RWPE2 (cell line): ENCODE measurements around the gene ZNF436.
"Not testable (repeated sequence)": the region's sequence is repeated elsewhere in the genome, so short reads cannot be mapped to it uniquely, and the experiment has no call there.

Experiments used
- ATAC-seq: fragments of 200-7000 bp; cut with Tn5 transposase; 3 replicates; pipeline ENCODE4 v1.9.1; 2021; ENCODE audit warnings: low read depth
- DNase-seq: peaks from one replicate; pipeline ENCODE4 v3.0.0-alpha.2; 2020; ENCODE audit warnings: low spot score
- H3K27ac ChIP-seq: fragments of 450-650 bp; 2 replicates; pipeline ENCODE4 v1.5.1; 2017; ENCODE audit warnings: mild to moderate bottlenecking; ENCODE audit not compliant: poor library complexity, severe bottlenecking
- H3K27me3 ChIP-seq: fragments of 250-450 bp; sonication (Bioruptor Pico); 2 replicates; pipeline ENCODE4 v1.5.1; 2021; ENCODE audit warnings: mild to moderate bottlenecking, moderate library complexity; ENCODE audit not compliant: insufficient read depth, poor library complexity, severe bottlenecking
- H3K36me3 ChIP-seq: fragments of 250-450 bp; sonication (Bioruptor Pico); 2 replicates; pipeline ENCODE4 v1.5.1; 2020; ENCODE audit warnings: low read depth, mild to moderate bottlenecking, moderate library complexity
- H3K4me1 ChIP-seq: fragments of 250-450 bp; sonication (Bioruptor Pico); 2 replicates; pipeline ENCODE4 v1.5.1; 2021; ENCODE audit warnings: mild to moderate bottlenecking, moderate library complexity; ENCODE audit not compliant: insufficient read depth, poor library complexity, severe bottlenecking
- H3K4me3 ChIP-seq: fragments of 250-450 bp; sonication (Bioruptor Pico); 2 replicates; pipeline ENCODE4 v1.5.1; 2021; ENCODE audit warnings: mild to moderate bottlenecking, moderate library complexity; ENCODE audit not compliant: severe bottlenecking
- H3K9me3 ChIP-seq: fragments of 250-450 bp; sonication (Bioruptor Pico); 2 replicates; pipeline ENCODE4 v1.5.1; 2021; ENCODE audit warnings: mild to moderate bottlenecking, moderate library complexity; ENCODE audit not compliant: severe bottlenecking
- CTCF ChIP-seq: fragments of 450-650 bp; IDR thresholded peaks from one replicate; pipeline ENCODE4 v1.5.1; 2017; ENCODE audit warnings: mild to moderate bottlenecking, moderate library complexity; ENCODE audit not compliant: poor library complexity, severe bottlenecking

Gene ZNF436

GRCh38 chr1:23380719-23381118 lies 11.1 kb upstream of the ZNF436 start:
- DNase-seq, result no peak
- H3K4me1 ChIP-seq, result peaks cover 32% of the 10 kb centered on the region

GRCh38 chr1:23380236-23380635 lies 10.6 kb upstream of the ZNF436 start:
- not testable (repeated sequence) for H3K27ac ChIP-seq, H3K4me3 ChIP-seq, H3K9me3 ChIP-seq, ATAC-seq, H3K36me3 ChIP-seq, H3K27me3 ChIP-seq, DNase-seq
- peaks cover 27% of the 10 kb centered on the region for H3K4me1 ChIP-seq

More at GRCh38 chr1:23380719-23381118, 11.1 kb upstream of the ZNF436 start:
- no peak for TF ChIP-seq CTCF
- Histone ChIP-seq H3K27ac (no peak overlapping the region), H3K4me3 (no peak overlapping the region), H3K36me3 (no peaks in the 10 kb centered on the region), H3K9me3 (no peaks in the 10 kb centered on the region), H3K27me3 (no peaks in the 10 kb centered on the region)
- ATAC-seq, result no peak

- peak; percentile 9 for TF ChIP-seq CTCF
- peaks cover 6% of the 10 kb centered on the region for H3K4me1 ChIP-seq
- no peak overlapping the region for H3K4me3 ChIP-seq
- DNase-seq (no peak), ATAC-seq (peak; percentile 97)
- no peaks in the 10 kb centered on the region for H3K27me3 ChIP-seq
- no peaks in the 10 kb centered on the region for H3K36me3 ChIP-seq
- H3K27ac ChIP-seq, result peak overlapping the region; percentile 93
- H3K9me3 ChIP-seq, result no peaks in the 10 kb centered on the region
Observed at GRCh38 chr1:23376890-23377811, 7.5 kb upstream of the ZNF436 start.

GRCh38 chr1:23374079-23374735 lies 4.6 kb upstream of the ZNF436 start:
- H3K4me3 ChIP-seq, H3K27ac ChIP-seq, H3K36me3 ChIP-seq, H3K9me3 ChIP-seq, DNase-seq, ATAC-seq, H3K27me3 ChIP-seq: not testable (repeated sequence)
- H3K4me1 ChIP-seq, result peaks cover 22% of the 10 kb centered on the region

- ATAC-seq (no peak), DNase-seq (no peak)
- Histone ChIP-seq H3K9me3 (no peaks in the 10 kb centered on the region), H3K4me3 (no peak overlapping the region), H3K27me3 (no peaks in the 10 kb centered on the region), H3K4me1 (peaks cover 22% of the 10 kb centered on the region), H3K27ac (no peak overlapping the region), H3K36me3 (no peaks in the 10 kb centered on the region)
- TF ChIP-seq CTCF, result no peak
Observed at GRCh38 chr1:23371987-23372880, 2.6 kb upstream of the ZNF436 start.
